K562 (cell line): ENCODE data around the gene SH2B2.
"Not testable (repeated sequence)": the region's sequence is repeated elsewhere in the genome, so short reads cannot be mapped to it uniquely, and the experiment has no call there.

ENCODE experiments used
- CEBPB ChIP-seq: fragments of 450-650 bp; IDR thresholded peaks from 2 replicates; pipeline ENCODE4 v1.6.1; 2016; ENCODE audit warnings: missing genetic modification characterization, missing compliant biosample characterization
- HDAC6 ChIP-seq: IDR thresholded peaks from 2 replicates; pipeline ENCODE4 v1.6.1; 2012; ENCODE audit warnings: low read depth, mild to moderate bottlenecking, control low read depth, inconsistent platforms, low read length, moderate library complexity
- HDAC8 ChIP-seq: fragments of 450-650 bp; IDR thresholded peaks from 2 replicates; pipeline ENCODE4 v1.6.1; 2016; ENCODE audit warnings: mild to moderate bottlenecking, missing genetic modification characterization, moderate library complexity, missing compliant biosample characterization

- not testable (repeated sequence) for TF ChIP-seq CEBPB, HDAC8, HDAC6
These were observed 48.9 kb downstream of the SH2B2 start for GRCh38 chr7:102335574-102335973.
